Lower leg skin (tissue), 3 donors: Measurements from ENCODE around the gene PAQR8.

ENCODE experiments used
- CTCF ChIP-seq, 3 donors: fragments of 450-650 bp; IDR thresholded peaks; one replicate each; pipeline ENCODE4 v1.5.1; 2016; ENCODE audit warnings: antibody characterized with exemption in 3 of 3, mild to moderate bottlenecking in 3 of 3, moderate library complexity in 2 of 3
- POLR2A ChIP-seq, 2 donors: fragments of 450-650 bp; IDR thresholded peaks; one replicate each; pipeline ENCODE4 v1.6.1; 2016 to 2017; ENCODE audit warnings: antibody characterized with exemption in 2 of 2, mild to moderate bottlenecking in 1 of 2, moderate library complexity in 1 of 2

GRCh38 chr6:52317211-52317610, 44.7 kb upstream of the PAQR8 start:
- TF ChIP-seq CTCF (IDR thresholded peaks at IDR 0.05) (no peak), POLR2A (IDR thresholded peaks at IDR 0.05) (no peak)
